ENCODE data around the gene RASGRF1.

RASGRF1 gene

GRCh38 chr15:79092382-79092781 lies 1.8 kb upstream of the RASGRF1 start:
- TF ChIP-seq GLIS3 (CRISPR knock-in tag; IDR thresholded peaks at IDR 0.05) = no peak
- no peak for ATAC-seq

GRCh38 chr15:79091204-79091867 lies 756 bp upstream of the RASGRF1 start:
- TF ChIP-seq GLIS3 (CRISPR knock-in tag; IDR thresholded peaks at IDR 0.05) = no peak
- no peak for TF ChIP-seq ZFP30 (CRISPR knock-in tag; IDR thresholded peaks at IDR 0.05)
- TF ChIP-seq ZNF8 (CRISPR knock-in tag; IDR thresholded peaks at IDR 0.05) = no peak
- TF ChIP-seq ISL1 (CRISPR knock-in tag; IDR thresholded peaks at IDR 0.05) = no peak
- ATAC-seq = peak; percentile 55

- TF ChIP-seq RARB (CRISPR knock-in tag; IDR thresholded peaks at IDR 0.05) (no peak), ZNF565 (CRISPR knock-in tag; conservative IDR thresholded peaks at IDR 0.05; ENCODE audit: low read depth) (no peak), TSHZ2 (CRISPR knock-in tag; IDR thresholded peaks at IDR 0.05) (no peak), ZC3H10 (CRISPR knock-in tag; IDR thresholded peaks at IDR 0.05) (no peak), ZFP3 (CRISPR knock-in tag; IDR thresholded peaks at IDR 0.05) (no peak), ZNF70 (CRISPR knock-in tag; IDR thresholded peaks at IDR 0.05) (no peak), CSRNP3 (CRISPR knock-in tag; IDR thresholded peaks at IDR 0.05) (no peak), SNAI2 (CRISPR knock-in tag; IDR thresholded peaks at IDR 0.05) (no peak), CSDC2 (CRISPR knock-in tag; IDR thresholded peaks at IDR 0.05) (no peak), TOX (CRISPR knock-in tag; IDR thresholded peaks at IDR 0.05; ENCODE audit: borderline replicate concordance) (no peak), PATZ1 (CRISPR knock-in tag; IDR thresholded peaks at IDR 0.05; ENCODE audit: borderline replicate concordance) (no peak), PPARA (CRISPR knock-in tag; IDR thresholded peaks at IDR 0.05; ENCODE audit: borderline replicate concordance) (no peak), CREB5 (CRISPR knock-in tag; IDR thresholded peaks at IDR 0.05; ENCODE audit: low read depth) (no peak), ZFP30 (CRISPR knock-in tag; IDR thresholded peaks at IDR 0.05) (no peak)
- no peak; the same call in 2 of the 3 replicates for ATAC-seq
Observed at GRCh38 chr15:79089890-79090486, 592 bp downstream of the RASGRF1 start.

GRCh38 chr15:79089331-79089889 lies 1.2 kb downstream of the RASGRF1 start:
- TF ChIP-seq TOX (CRISPR knock-in tag; IDR thresholded peaks at IDR 0.05; ENCODE audit: borderline replicate concordance) = no peak
- no peak for TF ChIP-seq CREB5 (CRISPR knock-in tag; IDR thresholded peaks at IDR 0.05; ENCODE audit: low read depth)
- no peak for TF ChIP-seq BACH2 (CRISPR knock-in tag; IDR thresholded peaks at IDR 0.05; ENCODE audit: borderline replicate concordance)
- no peak for TF ChIP-seq SNAI2 (CRISPR knock-in tag; IDR thresholded peaks at IDR 0.05)
- TF ChIP-seq GLIS3 (CRISPR knock-in tag; IDR thresholded peaks at IDR 0.05) = no peak
- TF ChIP-seq PPARA (CRISPR knock-in tag; IDR thresholded peaks at IDR 0.05; ENCODE audit: borderline replicate concordance) = no peak
- no peak for TF ChIP-seq CSRNP3 (CRISPR knock-in tag; IDR thresholded peaks at IDR 0.05)
- TF ChIP-seq PATZ1 (CRISPR knock-in tag; IDR thresholded peaks at IDR 0.05; ENCODE audit: borderline replicate concordance) = no peak
- TF ChIP-seq RARB (CRISPR knock-in tag; IDR thresholded peaks at IDR 0.05) = no peak
- no peak for TF ChIP-seq ZFP30 (CRISPR knock-in tag; IDR thresholded peaks at IDR 0.05)
- TF ChIP-seq ZNF8 (CRISPR knock-in tag; IDR thresholded peaks at IDR 0.05) = no peak
- TF ChIP-seq TCF4 (CRISPR knock-in tag; IDR thresholded peaks at IDR 0.05; ENCODE audit: borderline replicate concordance) = no peak
- no peak for TF ChIP-seq ARNTL (CRISPR knock-in tag; IDR thresholded peaks at IDR 0.05; ENCODE audit: borderline replicate concordance, low read depth)
- no peak for TF ChIP-seq CSDC2 (CRISPR knock-in tag; IDR thresholded peaks at IDR 0.05)
- no peak; the same call in 2 of the 3 replicates for ATAC-seq

Measured in SK-N-SH treated with all-trans-retinoic acid at 6 μM for 48 hours (cell line).